CD4-positive, alpha-beta T cell (primary cell): ENCODE data around the gene NEK4. TPM values are rescaled to one million over a fixed set of nuclear protein-coding genes. Genes with fewer than 3 reads are reported as not detected.

Experiments
- ATAC-seq: fragments of 200-7000 bp; cut with Tn5 transposase; one replicate; pipeline ENCODE4 v1.10.0; 2022; ENCODE audit warnings: mild to moderate bottlenecking; ENCODE audit not compliant: poor library complexity
- CTCF ChIA-PET: fragments of 350-600 bp; sonication (Branson Sonifier 250); formaldehyde crosslinking; loops from one replicate; lab custom pipeline; 2021; ENCODE audit warnings: antibody characterized with exemption, inconsistent platforms; lab: Charles Lee
- POLR2A ChIA-PET: fragments of 350-600 bp; sonication (Branson Sonifier 250); formaldehyde crosslinking; loops from one replicate; lab custom pipeline; 2021; ENCODE audit warnings: antibody characterized with exemption, inconsistent platforms; lab: Charles Lee
- DNase-seq, 14 experiments: peaks; one replicate each; pipeline ENCODE4 v3.0.0-alpha.2; 2013 to 2020; ENCODE audit warnings: mixed read lengths in 2 of 14
- H3K27ac ChIP-seq, 2 donors: one replicate each; pipeline versions ENCODE4 v1.5.1 to v1.7.0; 2013; ENCODE audit warnings: low read length in 2 of 2, low read depth in 1 of 2, mild to moderate bottlenecking in 1 of 2
- H3K27me3 ChIP-seq, 2 experiments: 1 replicate in 1 of 2; 2 replicates in 1 of 2; pipeline versions ENCODE4 v1.6.1 to v1.7.0; 2013; ENCODE audit warnings: low read length in 2 of 2, control low read depth in 1 of 2, mild to moderate bottlenecking in 1 of 2, moderate library complexity in 1 of 2; ENCODE audit not compliant: insufficient read depth in 2 of 2, control insufficient read depth in 1 of 2
- H3K36me3 ChIP-seq: one replicate; pipeline ENCODE4 v1.6.1; 2013; ENCODE audit warnings: low read length, control low read depth; ENCODE audit not compliant: insufficient read depth
- H3K4me1 ChIP-seq: one replicate; pipeline ENCODE4 v1.6.1; 2013; ENCODE audit warnings: low read length, control low read depth; ENCODE audit not compliant: insufficient read depth
- H3K4me3 ChIP-seq: one replicate; pipeline ENCODE4 v1.5.1; 2013; ENCODE audit warnings: mild to moderate bottlenecking, low read length, moderate library complexity
- H3K9me3 ChIP-seq, 2 experiments: 1 replicate in 1 of 2; 2 replicates in 1 of 2; pipeline versions ENCODE4 v1.6.1 to v1.7.0; 2013; ENCODE audit warnings: low read length in 2 of 2, mild to moderate bottlenecking in 2 of 2, control low read depth in 1 of 2, moderate library complexity in 1 of 2; ENCODE audit not compliant: control insufficient read depth in 1 of 2, insufficient read depth in 1 of 2
- H3K27ac Mint-ChIP-seq: one replicate; pipeline ENCODE4 v1.8.0; 2020; ENCODE audit warnings: mixed read lengths
- H3K27me3 Mint-ChIP-seq: one replicate; pipeline ENCODE4 v1.8.0; 2021; ENCODE audit warnings: mixed read lengths
- H3K36me3 Mint-ChIP-seq: one replicate; pipeline ENCODE4 v1.8.0; 2021; ENCODE audit warnings: low read depth, mixed read lengths
- H3K4me1 Mint-ChIP-seq: one replicate; pipeline ENCODE4 v1.8.0; 2021; ENCODE audit warnings: low read depth, mixed read lengths
- H3K4me3 Mint-ChIP-seq: one replicate; pipeline ENCODE4 v1.8.0; 2020; ENCODE audit warnings: mild to moderate bottlenecking, mixed read lengths
- H3K9me3 Mint-ChIP-seq: one replicate; pipeline ENCODE4 v1.8.0; 2020; ENCODE audit warnings: mixed read lengths
- intact Hi-C, 2 experiments: fragments of 100-400 bp; cut with DNase I in 1 of 2; cut with micrococcal nuclease in 1 of 2; formaldehyde crosslinking; loops; one replicate each; pipeline versions ENCODE4 v1.15.1 to v1.9.0; 2023 to 2025; cut with DNase I, micrococcal nuclease
- total RNA-seq, 174 experiments: library from RNA in 2 of 174; stranded (reverse) in 2 of 174; gene quantifications; one replicate each; pipeline ENCODE4 v1.2.3 and lab custom pipeline; 2021 to 2026
- TF ChIP-seq, protein P1 (sequence below): fragments of 200-600 bp; IDR thresholded peaks from one replicate; pipeline ENCODE4 v1.8.0; 2022; ENCODE audit warnings: antibody characterized with exemption, mild to moderate bottlenecking

The NEK4 gene
- total RNA-seq, 2 experiments from 2014 or later = 6.1 to 6.9 TPM

DNA sequence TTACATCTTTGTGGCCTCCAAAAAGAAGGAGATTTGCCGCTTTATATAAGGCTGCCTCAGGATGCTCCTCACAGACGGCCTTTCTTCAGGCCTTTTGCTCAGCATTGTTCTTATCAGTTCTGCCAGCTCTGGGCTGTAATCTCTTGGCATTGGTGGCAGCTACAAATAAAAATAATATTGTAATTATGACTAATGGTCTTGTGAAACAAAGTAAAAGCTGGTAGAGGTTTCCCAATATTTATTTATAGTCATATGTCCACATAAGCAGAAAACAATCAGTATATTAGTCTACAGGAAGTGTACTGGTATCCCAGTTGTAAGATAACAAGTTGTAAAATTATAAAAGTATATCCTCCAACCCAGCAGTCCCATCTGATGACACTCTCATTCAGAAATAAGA lies 7.3 kb downstream of the NEK4 start:
- ATAC-seq (no peak), DNase-seq (no peak)
- POLR2A ChIA-PET = no interaction called here
- H3K36me3 Mint-ChIP-seq = peaks cover 86% of the 10 kb centered on the region
- no peak overlapping the region for H3K4me3 ChIP-seq
- no peaks in the 10 kb centered on the region for H3K9me3 Mint-ChIP-seq
- intact Hi-C loops = loop anchor here in 1 of 2 experiments (10.0 kb wide), 1 partner anchor 581 kb away; the partner anchor contains the start of gene DCP1A
- peaks cover 55% of the 10 kb centered on the region for H3K36me3 ChIP-seq
- CTCF ChIA-PET = interaction anchor here (0.7 kb wide), 1 partner anchor 526 kb away, joined by 3 read pairs; no protein-coding TSS in a partner anchor
- H3K27ac ChIP-seq = no peak overlapping the region
- H3K4me1 Mint-ChIP-seq = no peaks in the 10 kb centered on the region
- no peaks in the 10 kb centered on the region for H3K27me3 ChIP-seq
- TF ChIP-seq, protein P1, sequence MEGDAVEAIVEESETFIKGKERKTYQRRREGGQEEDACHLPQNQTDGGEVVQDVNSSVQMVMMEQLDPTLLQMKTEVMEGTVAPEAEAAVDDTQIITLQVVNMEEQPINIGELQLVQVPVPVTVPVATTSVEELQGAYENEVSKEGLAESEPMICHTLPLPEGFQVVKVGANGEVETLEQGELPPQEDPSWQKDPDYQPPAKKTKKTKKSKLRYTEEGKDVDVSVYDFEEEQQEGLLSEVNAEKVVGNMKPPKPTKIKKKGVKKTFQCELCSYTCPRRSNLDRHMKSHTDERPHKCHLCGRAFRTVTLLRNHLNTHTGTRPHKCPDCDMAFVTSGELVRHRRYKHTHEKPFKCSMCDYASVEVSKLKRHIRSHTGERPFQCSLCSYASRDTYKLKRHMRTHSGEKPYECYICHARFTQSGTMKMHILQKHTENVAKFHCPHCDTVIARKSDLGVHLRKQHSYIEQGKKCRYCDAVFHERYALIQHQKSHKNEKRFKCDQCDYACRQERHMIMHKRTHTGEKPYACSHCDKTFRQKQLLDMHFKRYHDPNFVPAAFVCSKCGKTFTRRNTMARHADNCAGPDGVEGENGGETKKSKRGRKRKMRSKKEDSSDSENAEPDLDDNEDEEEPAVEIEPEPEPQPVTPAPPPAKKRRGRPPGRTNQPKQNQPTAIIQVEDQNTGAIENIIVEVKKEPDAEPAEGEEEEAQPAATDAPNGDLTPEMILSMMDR = no peak
- H3K27me3 Mint-ChIP-seq = no peaks in the 10 kb centered on the region
- H3K4me3 Mint-ChIP-seq = no peak overlapping the region
- H3K4me1 ChIP-seq = no peaks in the 10 kb centered on the region
- no peaks in the 10 kb centered on the region for H3K9me3 ChIP-seq
- H3K27ac Mint-ChIP-seq = no peak overlapping the region

DNA sequence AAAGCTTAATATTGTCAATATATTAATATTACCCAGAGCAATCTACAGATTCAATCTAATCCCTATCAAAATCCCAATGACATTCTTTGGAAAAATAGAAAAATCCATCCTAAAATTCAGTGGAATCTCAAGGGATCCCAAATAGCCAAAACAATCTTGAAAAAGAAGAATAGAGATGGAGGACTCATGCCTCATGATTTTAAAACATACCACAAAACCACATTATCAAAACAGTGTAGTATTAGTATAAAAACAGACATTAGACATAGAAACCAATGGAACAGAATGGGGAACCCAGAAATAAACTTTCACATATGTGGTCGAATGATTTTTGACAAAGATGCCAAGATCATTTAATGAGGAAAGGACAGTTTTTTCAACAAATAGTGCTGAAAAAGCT lies 14.6 kb downstream of the NEK4 start:
- TF ChIP-seq, protein P1 = no peak
- Histone ChIP-seq H3K27ac (no peak overlapping the region), H3K4me3 (no peak overlapping the region), H3K9me3 (no peaks in the 10 kb centered on the region), H3K4me1 (no peaks in the 10 kb centered on the region), H3K27me3 (no peaks in the 10 kb centered on the region), H3K36me3 (peaks cover 46% of the 10 kb centered on the region)
- ATAC-seq (no peak), DNase-seq (no peak)
- Mint-ChIP-seq H3K4me3 (no peak overlapping the region), H3K27me3 (no peaks in the 10 kb centered on the region), H3K27ac (no peak overlapping the region), H3K4me1 (no peaks in the 10 kb centered on the region), H3K9me3 (no peaks in the 10 kb centered on the region), H3K36me3 (peaks cover 80% of the 10 kb centered on the region)
- intact Hi-C loops = no loop called here
- POLR2A ChIA-PET = no interaction called here
- CTCF ChIA-PET = no interaction called here

DNA sequence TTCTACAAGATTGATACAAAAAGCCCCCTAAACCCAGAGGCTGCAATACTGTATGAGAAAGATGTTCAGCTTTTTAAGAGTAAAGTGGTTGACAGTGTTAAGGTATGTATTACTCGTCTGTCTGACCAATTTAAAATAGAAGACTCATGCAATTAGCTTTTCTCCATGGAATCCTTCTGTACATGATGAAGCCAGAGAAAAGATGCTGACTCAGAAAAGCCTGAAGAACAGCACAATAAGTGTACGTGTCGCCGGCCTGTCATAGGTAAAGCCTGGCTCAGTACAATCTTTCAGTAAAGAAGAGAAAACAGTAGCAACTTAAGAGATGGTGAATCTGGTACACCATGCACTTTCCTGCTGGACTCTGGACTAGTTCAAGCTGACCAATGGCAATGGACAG lies 16.4 kb downstream of the NEK4 start:
- ATAC-seq (no peak), DNase-seq (no peak)
- Mint-ChIP-seq H3K27ac (no peak overlapping the region), H3K9me3 (no peaks in the 10 kb centered on the region), H3K4me3 (no peak overlapping the region), H3K4me1 (no peaks in the 10 kb centered on the region), H3K36me3 (peaks cover 80% of the 10 kb centered on the region), H3K27me3 (no peaks in the 10 kb centered on the region)
- intact Hi-C loops = no loop called here
- H3K27me3 ChIP-seq = no peaks in the 10 kb centered on the region
- H3K4me1 ChIP-seq = no peaks in the 10 kb centered on the region
- ChIA-PET CTCF (no interaction called here), POLR2A (no interaction called here)
- no peaks in the 10 kb centered on the region for H3K9me3 ChIP-seq
- H3K4me3 ChIP-seq = no peak overlapping the region
- TF ChIP-seq, protein P1 = no peak
- H3K36me3 ChIP-seq = peaks cover 50% of the 10 kb centered on the region
- H3K27ac ChIP-seq = no peak overlapping the region
